ENCODE results near the gene LITAF.

The LITAF gene

GRCh38 chr16:11586856-11587642 is at the start of gene LITAF:
TSS of gene LITAF (minus strand) at chr16:11586919. CDS start at chr16:11556730, 30,189 bp downstream.
- DNase-seq (ENCODE audit: low read depth) = peak; percentile 31

GRCh38 chr16:11636172-11636721 is 49.5 kb upstream of the LITAF start:
- DNase-seq (ENCODE audit: low read depth) = no peak

DNA sequence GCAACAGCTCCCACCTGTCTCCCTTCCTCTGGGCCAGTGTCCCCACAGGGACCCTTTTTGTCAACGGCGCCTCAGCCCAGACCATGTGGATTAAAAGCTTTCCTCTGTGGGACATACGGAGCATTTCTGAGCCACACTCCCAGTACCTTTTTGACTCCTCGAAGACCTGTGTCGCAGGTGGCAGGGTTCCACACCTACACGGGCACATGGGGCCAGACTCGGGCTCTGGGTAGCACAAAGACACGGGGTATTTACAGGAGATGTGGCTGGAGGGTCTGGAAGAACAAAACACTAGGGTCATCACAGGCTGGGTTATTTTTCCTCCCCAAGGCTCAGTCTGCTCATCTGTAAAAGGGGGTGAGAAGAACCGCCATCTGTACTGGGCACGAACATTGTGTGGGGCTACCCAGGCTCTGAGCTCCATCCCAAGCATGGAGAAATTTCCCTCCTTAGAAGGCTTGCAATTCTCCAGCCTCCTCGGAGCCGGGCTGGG is 49.0 kb upstream of the LITAF start:
- no peak for DNase-seq (ENCODE audit: low read depth)

DNA sequence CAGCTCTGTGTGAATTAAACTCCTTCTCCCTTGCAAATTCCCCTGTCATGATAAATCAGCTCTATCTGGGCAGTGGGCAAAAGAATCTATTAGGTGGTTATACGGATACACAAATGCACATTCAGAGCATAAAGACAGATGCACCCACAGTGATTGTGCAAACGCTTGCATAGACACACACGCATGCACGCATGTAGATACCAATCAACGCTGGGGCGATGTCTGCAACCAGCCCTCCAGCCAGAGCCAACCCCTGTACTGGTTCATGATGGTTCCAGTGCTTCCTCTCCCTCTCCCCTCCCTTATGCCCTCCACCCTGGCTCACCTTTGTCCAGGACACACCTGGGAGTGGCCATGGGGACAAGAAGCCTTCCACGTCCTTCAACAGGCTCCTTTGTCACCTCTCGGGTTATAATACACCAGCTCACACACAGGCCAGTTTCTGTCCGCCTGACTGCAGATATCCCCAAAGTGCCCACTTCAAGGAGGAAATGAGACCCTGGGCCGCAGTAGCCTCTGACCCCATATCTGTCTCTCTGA is 48.5 kb upstream of the LITAF start:
- DNase-seq (ENCODE audit: low read depth) = no peak

- no peak for DNase-seq (ENCODE audit: low read depth)
Measured at GRCh38 chr16:11634312-11634711, 47.6 kb upstream of the LITAF start.

- no peak for DNase-seq (ENCODE audit: low read depth)
Measured at GRCh38 chr16:11633113-11633512, 46.4 kb upstream of the LITAF start.

GRCh38 chr16:11632455-11632939 is 45.8 kb upstream of the LITAF start:
- no peak for DNase-seq (ENCODE audit: low read depth)

DNA sequence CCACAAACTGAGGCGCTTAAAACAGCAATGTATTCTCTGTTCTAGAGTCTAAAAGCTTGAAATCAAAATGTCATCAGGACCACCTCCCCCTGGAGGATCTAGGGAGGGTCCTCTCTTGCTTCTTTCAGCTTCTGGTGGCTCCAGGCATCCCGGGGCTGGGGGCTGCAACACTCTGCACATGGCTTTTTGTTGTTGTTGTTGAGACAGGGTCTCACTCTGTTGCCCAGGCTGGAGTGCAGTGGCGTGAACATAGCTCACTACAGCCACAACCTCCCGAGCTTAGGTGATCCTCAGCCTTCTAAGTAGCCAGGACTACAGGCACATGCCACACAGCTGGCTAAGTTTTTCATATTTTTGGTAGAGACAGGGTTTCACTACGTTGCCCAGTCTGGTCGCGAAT is 44.5 kb upstream of the LITAF start:
- no peak for DNase-seq (ENCODE audit: low read depth)

- no peak for DNase-seq (ENCODE audit: low read depth)
Measured at GRCh38 chr16:11630768-11631056, 44.0 kb upstream of the LITAF start.

- no peak for DNase-seq (ENCODE audit: low read depth)
Measured at GRCh38 chr16:11630046-11630767, 43.5 kb upstream of the LITAF start.

DNA sequence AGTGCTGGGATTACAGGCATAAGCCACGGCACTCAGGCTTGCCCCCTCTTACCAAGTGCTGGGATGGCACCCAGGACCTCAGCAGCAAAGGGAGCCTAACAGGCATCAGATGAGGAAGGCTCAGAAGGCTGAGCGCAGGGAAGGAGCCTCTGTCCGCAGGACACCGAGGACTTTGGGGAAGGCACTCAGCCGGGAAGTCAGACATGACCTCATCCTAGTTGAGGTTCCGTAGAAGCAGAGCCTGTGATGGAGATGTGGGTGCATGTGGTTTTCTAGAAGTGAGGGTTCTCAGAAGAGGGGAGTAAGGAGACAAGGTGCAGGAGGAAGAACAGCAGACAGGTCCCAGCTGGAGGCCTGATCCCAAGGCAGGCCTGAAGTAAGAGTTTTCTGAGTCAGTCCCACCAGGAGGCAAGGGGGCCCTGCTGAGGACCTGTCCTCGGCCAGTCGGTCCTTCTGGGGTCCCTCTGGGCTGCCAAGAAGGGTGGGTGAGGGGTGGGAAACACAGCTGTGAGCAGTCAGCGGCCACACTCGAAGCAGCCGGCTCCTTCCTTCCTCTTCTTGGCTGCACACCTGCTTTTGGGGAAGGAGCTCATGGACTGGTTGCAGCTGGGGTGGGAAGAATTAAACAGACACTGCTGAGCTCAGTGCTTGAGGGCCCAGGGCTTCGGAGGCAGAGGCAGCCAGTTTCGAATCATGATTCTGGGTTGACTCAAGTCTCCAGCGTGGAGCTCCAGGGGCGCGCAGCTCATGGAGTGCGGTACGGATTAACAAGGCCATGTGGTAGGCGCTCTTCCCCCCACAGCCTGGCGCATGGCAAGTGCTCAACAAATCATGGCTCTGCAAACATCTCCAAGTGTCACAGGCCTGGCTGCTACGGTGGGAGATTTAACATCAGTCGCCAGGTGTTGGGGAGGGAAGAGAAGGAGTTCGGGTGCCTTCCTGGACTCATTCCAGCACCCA is 42.6 kb upstream of the LITAF start:
- DNase-seq (ENCODE audit: low read depth) = no peak

DNA sequence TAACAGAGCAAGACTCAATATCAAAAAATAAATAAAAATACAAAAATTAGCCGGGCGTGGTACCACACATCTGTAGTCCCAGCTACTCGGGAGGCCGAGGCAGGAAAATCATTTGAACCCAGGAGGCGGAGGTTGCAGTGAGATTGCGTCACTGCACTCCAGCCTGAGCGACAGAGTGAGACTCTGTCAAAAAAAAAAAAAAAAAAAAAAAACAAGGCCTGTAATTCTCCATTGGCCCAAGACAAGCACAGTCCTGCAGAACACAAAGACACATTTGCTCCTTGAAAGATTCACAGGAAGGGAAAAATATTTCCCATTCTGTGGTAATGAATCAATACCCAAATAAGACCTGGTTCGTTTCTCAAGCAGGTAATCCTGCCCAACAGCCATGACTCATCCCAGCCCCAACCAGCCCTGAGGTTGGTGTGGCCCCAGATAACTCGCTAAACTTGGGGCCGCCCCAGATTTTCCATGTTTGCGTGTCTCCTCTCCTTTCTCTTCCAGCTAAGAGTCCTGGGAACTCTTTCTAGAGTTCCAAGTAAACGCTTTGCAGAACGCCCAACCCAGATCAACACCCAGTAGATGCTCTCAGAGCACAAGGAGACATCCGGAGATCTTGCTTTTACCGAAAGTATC is 41.2 kb upstream of the LITAF start:
- DNase-seq (ENCODE audit: low read depth) = no peak

- no peak for DNase-seq (ENCODE audit: low read depth)
Measured at GRCh38 chr16:11627292-11627663, 40.6 kb upstream of the LITAF start.

DNA sequence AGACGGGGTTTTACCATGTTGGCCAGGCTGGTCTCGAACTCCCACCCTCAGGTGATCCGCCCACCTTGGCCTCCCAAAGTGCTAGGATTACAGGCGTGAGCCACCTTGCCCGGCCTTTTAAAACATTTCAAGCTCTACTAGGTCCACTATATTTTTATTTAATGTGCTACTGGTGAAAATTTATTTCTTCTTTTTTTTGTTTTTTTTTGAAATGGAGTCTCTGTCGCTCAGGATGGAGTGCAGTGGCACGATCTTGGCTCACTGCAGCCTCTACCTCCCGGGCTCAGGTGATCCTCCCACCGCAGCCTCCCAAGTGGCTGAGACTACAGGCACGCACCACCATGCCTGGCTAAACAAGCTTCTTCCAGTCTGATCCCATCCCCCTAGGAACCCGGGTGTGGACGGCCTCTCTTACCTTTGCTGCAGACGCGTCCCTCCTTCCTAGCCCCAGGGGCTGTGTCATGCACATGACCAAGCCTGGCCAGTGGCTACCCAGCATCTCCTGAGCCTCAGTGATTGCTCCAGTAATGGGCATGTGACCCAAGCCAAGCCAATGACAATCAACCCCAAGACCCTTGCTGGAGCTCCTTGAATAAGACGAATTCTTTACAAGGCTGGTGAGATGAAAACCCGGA is 40.1 kb upstream of the LITAF start:
- DNase-seq (ENCODE audit: low read depth) = no peak

DNA sequence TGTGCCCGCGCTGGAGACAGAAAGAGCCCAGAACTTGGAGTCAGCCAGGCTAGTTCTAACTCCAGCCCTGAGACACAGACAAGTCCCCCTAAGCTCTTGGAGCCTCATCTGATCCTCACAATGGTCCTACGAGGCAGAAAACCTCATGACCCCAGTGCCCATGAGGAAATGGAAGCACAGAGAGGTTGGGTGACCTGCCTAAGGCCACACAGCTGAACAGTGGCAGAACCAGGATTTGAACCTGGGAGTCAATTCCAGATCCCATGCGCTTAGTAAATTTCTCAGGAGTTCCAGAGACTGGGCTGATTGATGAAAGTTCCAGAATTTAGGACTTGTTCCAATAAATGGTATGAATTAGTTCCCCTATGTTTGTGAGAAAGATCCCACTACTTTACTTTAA is 39.0 kb upstream of the LITAF start:
- DNase-seq (ENCODE audit: low read depth) = no peak

DNA sequence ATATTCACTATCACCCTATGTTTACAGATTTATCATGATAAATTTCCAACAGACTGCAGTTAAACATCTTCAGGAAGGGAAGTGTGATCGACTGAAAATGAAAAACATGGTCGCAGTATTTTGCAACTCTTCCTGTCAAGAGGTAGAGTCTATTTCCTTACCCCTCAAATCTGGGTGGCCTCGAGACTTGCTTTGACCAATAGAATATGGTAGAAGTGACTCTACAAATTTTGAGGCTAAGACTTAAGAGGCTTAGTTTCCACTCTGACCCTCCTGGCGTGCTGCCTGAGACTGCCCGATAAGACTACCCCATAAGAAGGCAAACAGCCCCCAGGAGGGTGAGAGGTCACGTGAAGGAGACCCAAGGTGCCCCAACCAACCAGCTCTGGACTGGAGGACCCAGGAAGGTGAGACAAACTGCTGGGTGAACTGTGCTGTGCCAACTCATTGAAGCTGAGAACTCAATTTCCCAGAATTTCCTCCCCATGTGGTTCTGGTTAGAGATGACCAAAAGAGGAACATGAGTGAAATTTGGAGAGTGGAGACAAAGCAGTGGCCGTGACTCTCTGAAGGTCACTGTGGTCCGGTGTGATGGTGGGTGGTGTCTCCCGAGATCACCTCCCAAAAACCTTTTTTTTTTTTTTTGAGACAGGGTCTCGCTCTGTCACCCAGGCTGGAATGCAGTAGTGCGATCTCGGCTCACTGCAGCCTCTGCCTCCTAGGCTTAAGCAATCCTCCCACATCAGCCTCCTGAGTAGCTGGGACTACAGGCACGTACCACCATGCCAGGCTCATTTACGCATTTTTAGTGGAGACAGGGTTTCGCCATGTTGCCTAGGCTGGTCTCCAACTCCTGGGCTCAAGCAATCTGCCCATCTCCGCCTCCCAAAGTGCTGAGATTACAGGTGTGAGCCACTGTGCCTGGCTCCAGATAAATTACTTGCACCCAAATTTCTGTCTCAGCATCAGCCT is 38.2 kb upstream of the LITAF start:
- no peak for DNase-seq (ENCODE audit: low read depth)

- no peak for DNase-seq (ENCODE audit: low read depth)
Measured at GRCh38 chr16:11624205-11624604, 37.5 kb upstream of the LITAF start.

GRCh38 chr16:11621920-11622651 is 35.4 kb upstream of the LITAF start:
- no peak for DNase-seq (ENCODE audit: low read depth)

GRCh38 chr16:11621539-11621919 is 34.8 kb upstream of the LITAF start:
- DNase-seq (ENCODE audit: low read depth) = no peak

Measured in stimulated activated CD4-positive, alpha-beta T cell treated with anti-CD3 and anti-CD28 coated beads, Interleukin-2, amount 100 ng/mL, for 4 hours (primary cell).